HG02973 (cell line): ENCODE results near the gene ATP2C2.

Experiments
- ATAC-seq: cut with Tn5 transposase; IDR thresholded peaks from one replicate; pipeline ENCODE4 v1.9.1; 2021; ENCODE audit warnings: moderate library complexity; ENCODE audit not compliant: unreplicated experiment

Gene ATP2C2

GRCh38 chr16:84486551-84487235, 118.4 kb downstream of the ATP2C2 start:
- ATAC-seq, result no peak

GRCh38 chr16:84487358-84487757, 119.0 kb downstream of the ATP2C2 start:
- ATAC-seq, result no peak

GRCh38 chr16:84489131-84489530, 120.8 kb downstream of the ATP2C2 start:
- ATAC-seq, result no peak

- ATAC-seq, result no peak
Observed at GRCh38 chr16:84495506-84495905, 127.2 kb downstream of the ATP2C2 start.

- no peak for ATAC-seq
Observed at GRCh38 chr16:84496991-84497390, 128.7 kb downstream of the ATP2C2 start.

GRCh38 chr16:84497418-84498222, 129.3 kb downstream of the ATP2C2 start:
- ATAC-seq, result no peak

- no peak for ATAC-seq
Observed at GRCh38 chr16:84498223-84498610, 129.9 kb downstream of the ATP2C2 start.

GRCh38 chr16:84498859-84499620, 130.7 kb downstream of the ATP2C2 start:
- no peak for ATAC-seq

GRCh38 chr16:84499638-84500037, 131.3 kb downstream of the ATP2C2 start:
- no peak for ATAC-seq

- ATAC-seq, result no peak
Observed at GRCh38 chr16:84500531-84500930, 132.2 kb downstream of the ATP2C2 start.

GRCh38 chr16:84501077-84501735, 132.9 kb downstream of the ATP2C2 start:
- ATAC-seq, result no peak

- no peak for ATAC-seq
Observed at GRCh38 chr16:84502075-84502474, 133.7 kb downstream of the ATP2C2 start.

GRCh38 chr16:84502581-84502980, 134.2 kb downstream of the ATP2C2 start:
- ATAC-seq, result no peak

- no peak for ATAC-seq
Observed at GRCh38 chr16:84503751-84504395, 135.5 kb downstream of the ATP2C2 start.

GRCh38 chr16:84504420-84505248, 136.3 kb downstream of the ATP2C2 start, which contains the start of gene MEAK7:
Gene MEAK7 (minus strand): TSS chr16:84504659. CDS start chr16:84498086, 6,573 bp downstream.
- peak; percentile 96 for ATAC-seq

GRCh38 chr16:84505249-84506187, 137.2 kb downstream of the ATP2C2 start:
- ATAC-seq, result no peak

- no peak for ATAC-seq
Observed at GRCh38 chr16:84507011-84507982, 139.0 kb downstream of the ATP2C2 start.
